Calu3 (cell line): ENCODE results near the gene SNRK. TPM values are rescaled to one million over a fixed set of nuclear protein-coding genes. Genes with fewer than 3 reads are reported as not detected.

Experiments
- BruUV-seq: library from RNA; stranded (reverse); fragments of 400-500 nt; replicated peaks from 2 replicates; lab custom pipeline; 2021; lab: Mats Ljungman, UMichigan
- CTCF ChIA-PET: fragments of 300-600 bp; sonication (Branson Sonifier 250); formaldehyde crosslinking; loops from one replicate; lab custom pipeline; 2022; ENCODE audit warnings: antibody characterized with exemption; lab: Charles Lee
- DNase-seq: peaks from one replicate; pipeline ENCODE4 v3.0.0; 2022
- H3K27ac Mint-ChIP-seq: one replicate; pipeline ENCODE4 v1.8.0; 2022; ENCODE audit warnings: mixed read lengths; ENCODE audit not compliant: unreplicated experiment
- H3K27me3 Mint-ChIP-seq: one replicate; pipeline ENCODE4 v1.8.0; 2022; ENCODE audit warnings: mixed read lengths; ENCODE audit not compliant: unreplicated experiment
- H3K36me3 Mint-ChIP-seq: one replicate; pipeline ENCODE4 v1.8.0; 2022; ENCODE audit warnings: mild to moderate bottlenecking, moderate library complexity, mixed read lengths; ENCODE audit not compliant: insufficient read depth, unreplicated experiment
- H3K4me1 Mint-ChIP-seq: one replicate; pipeline ENCODE4 v1.8.0; 2022; ENCODE audit warnings: mild to moderate bottlenecking, low read depth, mixed read lengths; ENCODE audit not compliant: unreplicated experiment
- H3K4me3 Mint-ChIP-seq: one replicate; pipeline ENCODE4 v1.8.0; 2022; ENCODE audit warnings: mild to moderate bottlenecking, low read depth, moderate library complexity, mixed read lengths; ENCODE audit not compliant: unreplicated experiment
- H3K9me3 Mint-ChIP-seq: one replicate; pipeline ENCODE4 v1.8.0; 2022; ENCODE audit warnings: low read depth, mixed read lengths; ENCODE audit not compliant: unreplicated experiment
- CTCF ChIP-seq: fragments of 200-600 bp; IDR thresholded peaks from one replicate; pipeline ENCODE4 v1.8.0; 2022; ENCODE audit warnings: antibody characterized with exemption; ENCODE audit not compliant: unreplicated experiment
- intact Hi-C: fragments of 100-400 bp; cut with micrococcal nuclease; formaldehyde crosslinking; loops from one replicate; pipeline ENCODE4 v1.10.0; 2022; ENCODE audit not compliant: unreplicated experiment
- total RNA-seq: library from RNA; stranded (reverse); gene quantifications from 2 replicates; pipeline ENCODE4 v1.2.3, GENCODE V29; 2022

The SNRK gene
- total RNA-seq, 1 experiment from 2014 or later, result 21.0 TPM

DNA sequence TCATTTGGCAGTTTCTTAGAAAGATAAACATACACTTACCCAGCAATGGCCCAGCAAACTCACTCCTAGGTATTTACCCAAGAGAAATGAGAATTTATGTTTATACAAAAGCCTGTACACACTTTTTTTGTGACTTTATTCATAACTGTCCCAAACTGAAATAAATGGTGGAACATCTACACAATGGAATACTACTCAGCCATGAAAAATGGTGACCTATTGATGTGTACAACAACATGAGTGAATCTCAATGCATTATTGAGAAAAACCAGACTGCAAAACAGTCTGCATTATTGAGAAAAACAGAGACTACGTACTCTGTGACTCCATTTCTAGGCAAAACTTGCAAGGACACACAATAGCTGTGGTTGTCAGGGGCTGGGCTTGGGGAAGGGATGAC lies 37.2 kb downstream of the SNRK start:
- no peak overlapping the region for H3K27ac Mint-ChIP-seq
- no peak for DNase-seq
- intact Hi-C loops, result no loop called here
- no peaks in the 10 kb centered on the region for H3K36me3 Mint-ChIP-seq
- H3K27me3 Mint-ChIP-seq, result no peaks in the 10 kb centered on the region
- H3K9me3 Mint-ChIP-seq, result no peaks in the 10 kb centered on the region
- no peaks in the 10 kb centered on the region for H3K4me1 Mint-ChIP-seq
- TF ChIP-seq CTCF, result no peak
- no peak overlapping the region for H3K4me3 Mint-ChIP-seq
- CTCF ChIA-PET, result no interaction called here
- BruUV-seq, result no TSS peak

DNA sequence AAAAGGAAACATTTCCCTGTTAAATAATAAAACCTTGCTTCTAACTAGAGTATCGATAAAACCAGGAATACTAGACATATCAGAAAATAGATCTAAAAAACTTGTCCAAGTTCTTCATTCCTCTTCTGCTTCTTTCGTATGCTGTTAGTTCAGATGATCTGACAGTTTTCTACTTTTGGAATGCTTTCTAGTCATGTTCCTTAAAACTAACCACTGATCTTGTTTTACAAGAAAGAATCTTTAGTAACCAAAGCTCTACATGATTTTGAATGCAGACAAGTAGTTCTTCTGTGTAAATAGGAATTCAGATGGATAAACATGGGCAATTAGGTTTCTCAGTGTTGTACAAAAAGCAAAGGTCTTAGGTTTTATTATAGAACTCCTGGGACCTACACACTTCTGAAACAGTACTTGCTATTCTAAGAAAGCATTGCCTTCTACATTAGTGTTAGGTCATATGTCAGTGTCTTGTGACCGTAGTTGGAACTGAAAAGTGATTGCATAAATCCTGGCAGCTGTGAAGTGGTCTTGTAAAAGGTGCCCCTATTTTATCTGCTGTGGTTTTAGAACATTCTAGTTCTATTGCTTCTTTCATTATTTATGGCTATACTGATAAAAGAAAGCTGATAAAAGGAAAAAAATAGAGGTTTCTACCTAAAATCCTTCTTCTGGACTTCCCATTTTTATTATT lies 40.7 kb downstream of the SNRK start:
- intact Hi-C loops, result no loop called here
- BruUV-seq, result no TSS peak
- no peak for TF ChIP-seq CTCF
- no peak overlapping the region for H3K4me3 Mint-ChIP-seq
- H3K27me3 Mint-ChIP-seq, result no peaks in the 10 kb centered on the region
- no peaks in the 10 kb centered on the region for H3K4me1 Mint-ChIP-seq
- H3K36me3 Mint-ChIP-seq, result no peaks in the 10 kb centered on the region
- CTCF ChIA-PET, result no interaction called here
- H3K9me3 Mint-ChIP-seq, result no peaks in the 10 kb centered on the region
- no peak for DNase-seq
- H3K27ac Mint-ChIP-seq, result no peak overlapping the region

GRCh38 chr3:43327582-43327979 lies 41.2 kb downstream of the SNRK start:
- H3K27me3 Mint-ChIP-seq, result no peaks in the 10 kb centered on the region
- H3K4me1 Mint-ChIP-seq, result no peaks in the 10 kb centered on the region
- BruUV-seq, result no TSS peak
- H3K27ac Mint-ChIP-seq, result no peak overlapping the region
- no peaks in the 10 kb centered on the region for H3K36me3 Mint-ChIP-seq
- TF ChIP-seq CTCF, result no peak
- no peaks in the 10 kb centered on the region for H3K9me3 Mint-ChIP-seq
- no peak for DNase-seq
- no peak overlapping the region for H3K4me3 Mint-ChIP-seq
- intact Hi-C loops, result no loop called here
- CTCF ChIA-PET, result no interaction called here

DNA sequence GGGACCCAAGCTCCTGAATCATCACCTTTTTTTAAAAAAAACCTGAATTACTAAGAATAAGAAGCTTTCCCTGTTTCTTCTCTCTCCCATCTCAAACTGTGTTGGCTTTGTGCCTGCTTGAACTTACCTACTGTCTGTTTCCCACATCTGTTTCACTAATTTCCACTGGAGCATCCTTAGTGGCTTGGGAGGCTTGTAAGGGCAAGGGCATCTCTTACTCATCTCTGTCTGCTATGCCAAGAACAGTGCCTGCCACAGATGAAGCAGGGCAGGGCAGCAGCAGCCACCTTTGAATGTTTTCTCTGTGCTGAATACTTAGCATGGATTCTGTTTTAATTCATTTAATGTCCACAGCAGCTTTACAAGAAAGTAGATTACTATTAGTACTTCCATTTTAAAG lies 42.3 kb downstream of the SNRK start:
- Mint-ChIP-seq H3K9me3 (no peaks in the 10 kb centered on the region), H3K27ac (no peak overlapping the region), H3K27me3 (no peaks in the 10 kb centered on the region), H3K36me3 (no peaks in the 10 kb centered on the region), H3K4me3 (no peak overlapping the region), H3K4me1 (no peaks in the 10 kb centered on the region)
- CTCF ChIA-PET, result no interaction called here
- no TSS peak for BruUV-seq
- intact Hi-C loops, result no loop called here
- no peak for DNase-seq
- TF ChIP-seq CTCF, result no peak
